ENCODE data around the gene DTX1. TPM values are rescaled to one million over a fixed set of nuclear protein-coding genes. Genes with fewer than 3 reads are reported as not detected.

The DTX1 gene
- total RNA-seq, 1 experiment from 2014 or later: not detected

DNA sequence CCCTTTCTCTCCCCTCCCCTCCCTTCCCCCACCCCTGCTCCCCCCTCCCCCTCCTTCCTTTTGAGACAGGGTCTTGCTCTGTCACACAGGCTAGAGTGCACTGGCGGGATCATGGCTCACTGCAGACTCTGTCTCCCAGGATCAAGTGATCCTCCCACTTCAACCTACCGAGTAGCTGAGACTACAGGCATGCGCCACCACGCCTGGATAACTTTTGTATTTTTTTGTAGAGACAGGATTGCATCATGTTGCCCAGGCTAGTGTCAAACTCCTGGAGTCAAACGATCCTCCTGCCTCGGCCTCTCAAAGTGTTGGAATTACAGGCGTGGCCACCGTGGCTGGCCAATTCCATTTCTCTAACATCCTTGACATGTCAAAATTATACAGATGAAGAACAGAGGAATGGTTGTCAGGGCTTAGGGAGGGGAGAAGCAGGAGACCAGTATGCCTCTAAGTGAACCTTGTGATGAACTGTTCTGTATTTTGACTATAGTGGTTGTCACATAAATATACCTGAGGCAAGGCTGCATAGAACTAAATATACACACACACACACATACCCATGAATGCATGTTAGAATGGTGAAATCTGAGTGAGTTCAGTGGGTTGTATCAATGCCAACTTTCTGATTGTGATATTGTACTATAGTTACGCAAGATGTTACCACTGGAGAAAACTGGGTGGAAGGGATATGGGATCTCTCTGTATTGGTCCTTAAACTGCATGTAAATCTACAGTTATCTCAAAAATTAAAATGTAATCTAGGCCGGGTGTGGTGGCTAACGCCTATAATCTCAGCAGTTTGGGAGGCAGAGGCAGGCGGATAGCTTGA, 89.4 kb downstream of the DTX1 start:
- no peaks in the 10 kb centered on the region for H3K79me2 ChIP-seq (ENCODE audit: low read length)
- H3K27ac ChIP-seq (ENCODE audit: low read length): no peak overlapping the region
- H3K9me2 ChIP-seq (replicated peaks; ENCODE audit: low read length): no peaks in the 10 kb centered on the region
- H2AFZ ChIP-seq (ENCODE audit: low read length): no peak overlapping the region
- no peak for ATAC-seq
- TF ChIP-seq, protein P1, sequence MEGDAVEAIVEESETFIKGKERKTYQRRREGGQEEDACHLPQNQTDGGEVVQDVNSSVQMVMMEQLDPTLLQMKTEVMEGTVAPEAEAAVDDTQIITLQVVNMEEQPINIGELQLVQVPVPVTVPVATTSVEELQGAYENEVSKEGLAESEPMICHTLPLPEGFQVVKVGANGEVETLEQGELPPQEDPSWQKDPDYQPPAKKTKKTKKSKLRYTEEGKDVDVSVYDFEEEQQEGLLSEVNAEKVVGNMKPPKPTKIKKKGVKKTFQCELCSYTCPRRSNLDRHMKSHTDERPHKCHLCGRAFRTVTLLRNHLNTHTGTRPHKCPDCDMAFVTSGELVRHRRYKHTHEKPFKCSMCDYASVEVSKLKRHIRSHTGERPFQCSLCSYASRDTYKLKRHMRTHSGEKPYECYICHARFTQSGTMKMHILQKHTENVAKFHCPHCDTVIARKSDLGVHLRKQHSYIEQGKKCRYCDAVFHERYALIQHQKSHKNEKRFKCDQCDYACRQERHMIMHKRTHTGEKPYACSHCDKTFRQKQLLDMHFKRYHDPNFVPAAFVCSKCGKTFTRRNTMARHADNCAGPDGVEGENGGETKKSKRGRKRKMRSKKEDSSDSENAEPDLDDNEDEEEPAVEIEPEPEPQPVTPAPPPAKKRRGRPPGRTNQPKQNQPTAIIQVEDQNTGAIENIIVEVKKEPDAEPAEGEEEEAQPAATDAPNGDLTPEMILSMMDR (conservative IDR thresholded peaks at IDR 0.05; ENCODE audit: low read depth, low read length): no peak
- TF ChIP-seq EZH2 (IDR thresholded peaks at IDR 0.05; ENCODE audit: low read length, unreplicated experiment) (no peak), EZH2phosphoT487 (IDR thresholded peaks at IDR 0.05; ENCODE audit: borderline replicate concordance, low read length) (no peak)
- H4K20me1 ChIP-seq (ENCODE audit: low read length): no peaks in the 10 kb centered on the region
- H3K4me2 ChIP-seq (ENCODE audit: low read length): no peak overlapping the region
- H3K4me1 ChIP-seq (ENCODE audit: insufficient read depth, low read length): no peaks in the 10 kb centered on the region
- no peak for DNase-seq
- H3K27me3 ChIP-seq (ENCODE audit: low read length): no peaks in the 10 kb centered on the region
- no peak overlapping the region for H3K9ac ChIP-seq (ENCODE audit: low read length)
- H3K9me3 ChIP-seq (ENCODE audit: low read length): no peaks in the 10 kb centered on the region
- no TSS peak for BruUV-seq (replicated peaks)
- H3K36me3 ChIP-seq (ENCODE audit: low read depth, low read length): no peaks in the 10 kb centered on the region
- H3K4me3 ChIP-seq (ENCODE audit: low read length): no peak overlapping the region
- ChIA-PET CTCF (no interaction called here), POLR2A (ENCODE audit: unreplicated experiment) (no interaction called here)
- no peaks in the 10 kb centered on the region for H3F3A ChIP-seq (ENCODE audit: low read length, unreplicated experiment)
- intact Hi-C loops (cut with micrococcal nuclease): no loop called here

DNA sequence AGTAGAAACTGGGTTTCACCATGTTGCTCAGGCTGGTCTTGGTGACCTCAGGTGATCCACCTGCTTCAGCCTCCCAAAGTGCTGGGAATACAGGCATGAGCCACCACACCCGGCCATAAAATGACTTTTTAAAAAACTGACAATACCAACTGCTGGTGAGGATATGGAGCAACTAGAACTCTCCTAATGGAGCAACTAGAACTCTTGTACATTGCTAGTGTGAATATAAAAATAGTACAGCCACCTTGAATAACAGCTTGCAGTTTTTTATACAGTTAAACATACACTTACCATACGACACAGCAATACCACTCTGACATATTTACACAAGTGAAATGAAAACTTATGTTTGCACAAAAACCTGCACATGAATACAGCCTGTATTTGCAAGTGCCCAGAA, 90.5 kb downstream of the DTX1 start:
- no peak overlapping the region for H3K4me3 ChIP-seq (ENCODE audit: low read length)
- intact Hi-C loops (cut with micrococcal nuclease): no loop called here
- no peaks in the 10 kb centered on the region for H3F3A ChIP-seq (ENCODE audit: low read length, unreplicated experiment)
- no peak overlapping the region for H3K9ac ChIP-seq (ENCODE audit: low read length)
- H3K27ac ChIP-seq (ENCODE audit: low read length): no peak overlapping the region
- no peaks in the 10 kb centered on the region for H3K27me3 ChIP-seq (ENCODE audit: low read length)
- H3K9me3 ChIP-seq (ENCODE audit: low read length): no peaks in the 10 kb centered on the region
- TF ChIP-seq, protein P1 (conservative IDR thresholded peaks at IDR 0.05; ENCODE audit: low read depth, low read length): no peak
- no peak for TF ChIP-seq EZH2 (IDR thresholded peaks at IDR 0.05; ENCODE audit: low read length, unreplicated experiment)
- TF ChIP-seq EZH2phosphoT487 (IDR thresholded peaks at IDR 0.05; ENCODE audit: borderline replicate concordance, low read length): no peak
- ATAC-seq (no peak), DNase-seq (no peak)
- H3K4me1 ChIP-seq (ENCODE audit: insufficient read depth, low read length): no peaks in the 10 kb centered on the region
- no TSS peak for BruUV-seq (replicated peaks)
- H2AFZ ChIP-seq (ENCODE audit: low read length): no peak overlapping the region
- H4K20me1 ChIP-seq (ENCODE audit: low read length): no peaks in the 10 kb centered on the region
- CTCF ChIA-PET: no interaction called here
- POLR2A ChIA-PET (ENCODE audit: unreplicated experiment): no interaction called here
- no peaks in the 10 kb centered on the region for H3K36me3 ChIP-seq (ENCODE audit: low read depth, low read length)
- H3K9me2 ChIP-seq (replicated peaks; ENCODE audit: low read length): no peaks in the 10 kb centered on the region
- no peak overlapping the region for H3K4me2 ChIP-seq (ENCODE audit: low read length)
- no peaks in the 10 kb centered on the region for H3K79me2 ChIP-seq (ENCODE audit: low read length)

Other genes starting within 250 kb of the DTX1 start
- gene OAS1, start 149.8 kb upstream of the DTX1 start, total RNA-seq (2014; rRNA removed): 10.1 and 10.2 TPM in 2 replicates
- gene OAS3, start 118.3 kb upstream of the DTX1 start, total RNA-seq (2014; rRNA removed): 25.5 and 28.8 TPM in 2 replicates
- 5.8 and 10.5 TPM in 2 replicates for gene OAS2, start 78.2 kb upstream of the DTX1 start, total RNA-seq (2014; rRNA removed)
- gene RASAL1, start 79.0 kb downstream of the DTX1 start, total RNA-seq (2014; rRNA removed): 0.66 and 0.69 TPM in 2 replicates
- not detected in 2 replicates for gene CFAP73, start 93.0 kb downstream of the DTX1 start, total RNA-seq (2014; rRNA removed)
- 158 and 309 TPM in 2 replicates for gene DDX54, start 128.7 kb downstream of the DTX1 start, total RNA-seq (2014; rRNA removed)
- gene RITA1, start 129.0 kb downstream of the DTX1 start, total RNA-seq (2014; rRNA removed): 66.8 and 71.6 TPM in 2 replicates
- gene TPCN1, start 164.7 kb downstream of the DTX1 start, total RNA-seq (2014; rRNA removed): 19.0 and 29.3 TPM in 2 replicates

Data from PC-3 (cell line).